CD4-positive, alpha-beta T cell treated with Interleukin-10 for 1 hour (primary cell): ENCODE results near the gene FIG4.
"Not testable (repeated sequence)": the region's sequence is repeated elsewhere in the genome, so short reads cannot be mapped to it uniquely, and the experiment has no call there.

Source experiments
- DNase-seq: peaks from one replicate; pipeline ENCODE4 v3.0.0-alpha.2; 2020

FIG4 gene

GRCh38 chr6:109690737-109691621 lies at the start of gene FIG4, which contains the start of gene AK9:
TSS of gene FIG4 (plus strand) at chr6:109691296. CDS start at chr6:109691436, 140 bp downstream.
TSS of gene AK9 (minus strand) at chr6:109691202. CDS start at chr6:109675745, 15,457 bp downstream.
- DNase-seq = peak; percentile 91

DNA sequence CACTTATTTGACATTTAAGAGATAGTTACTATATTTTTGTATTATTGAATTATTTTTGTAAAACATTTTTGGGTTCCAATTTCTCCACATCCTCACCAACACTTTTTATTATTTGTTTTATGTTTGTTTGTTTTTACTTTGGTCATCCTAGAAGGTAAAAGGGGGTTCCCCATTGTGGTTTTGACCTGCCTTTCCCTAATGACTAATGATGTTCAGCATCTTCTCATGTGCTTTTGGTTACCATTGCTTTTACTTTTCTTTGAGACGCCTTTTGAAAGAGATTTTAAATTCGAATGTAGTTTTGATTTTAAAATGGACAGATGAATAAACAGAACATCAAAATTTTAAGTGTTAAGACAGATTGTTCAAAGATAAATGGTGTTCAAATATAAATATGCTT lies 47.0 kb upstream of the FIG4 start:
- DNase-seq = no peak

GRCh38 chr6:109653264-109653663 lies 37.8 kb upstream of the FIG4 start:
- no peak for DNase-seq

DNA sequence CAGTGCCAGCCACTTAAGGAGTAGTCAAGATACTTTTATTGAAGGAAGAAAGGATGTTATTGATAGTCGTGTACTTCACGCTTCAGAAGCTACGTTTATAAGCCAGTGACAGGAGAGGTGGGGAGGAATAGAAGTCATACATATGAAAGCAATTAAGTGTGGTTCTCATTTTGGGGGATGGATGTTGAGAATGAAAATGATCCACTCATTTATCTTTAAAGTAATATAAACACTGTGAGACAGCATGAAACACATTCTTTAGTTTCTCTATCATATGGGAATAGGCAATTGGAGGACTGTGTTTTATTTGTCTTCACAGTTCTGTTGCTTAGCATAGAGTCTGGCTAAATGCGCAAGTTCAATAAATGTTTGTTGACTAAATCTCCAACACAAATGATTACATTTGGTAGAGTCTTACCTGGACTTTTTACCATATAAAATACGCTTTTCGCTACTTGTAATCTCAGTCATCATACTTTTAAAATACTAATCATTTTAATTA lies 35.3 kb upstream of the FIG4 start:
- no peak for DNase-seq

DNA sequence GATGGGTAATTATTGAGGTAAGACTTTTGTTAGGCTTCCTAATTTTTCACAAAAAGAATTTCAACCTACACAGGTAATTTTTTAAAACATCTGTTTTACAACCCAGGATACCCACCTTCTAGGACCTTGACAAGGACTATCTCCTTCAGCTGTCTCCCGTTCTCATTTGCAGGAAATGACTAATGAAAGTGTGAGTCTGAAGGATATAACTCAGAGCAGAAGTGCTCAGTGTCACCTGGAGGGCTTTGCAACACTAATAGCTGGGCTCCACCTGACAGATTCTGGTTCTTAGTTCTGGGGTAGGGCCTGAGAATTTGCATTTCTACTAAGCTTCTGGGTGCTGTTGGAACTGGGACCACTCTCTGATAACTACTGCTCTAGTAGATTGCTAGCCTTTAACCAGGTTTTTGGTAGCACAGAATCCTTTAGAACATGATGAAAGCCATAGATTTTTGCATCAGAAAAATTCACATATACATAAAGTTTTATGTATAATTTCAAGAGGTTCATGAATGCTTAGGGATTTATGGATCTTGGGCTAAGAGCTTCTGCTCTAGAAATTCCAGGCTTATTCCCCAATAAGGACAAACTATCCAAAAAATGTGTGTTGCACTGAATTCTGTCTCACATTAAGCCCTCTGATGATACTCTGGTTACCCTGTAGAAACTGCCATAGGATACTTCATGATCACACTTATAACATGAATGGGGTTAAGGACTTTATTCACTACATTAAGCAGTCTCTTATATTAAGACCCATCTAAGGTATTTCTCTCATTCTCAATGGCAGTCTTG lies 30.4 kb upstream of the FIG4 start:
- DNase-seq = no peak

DNA sequence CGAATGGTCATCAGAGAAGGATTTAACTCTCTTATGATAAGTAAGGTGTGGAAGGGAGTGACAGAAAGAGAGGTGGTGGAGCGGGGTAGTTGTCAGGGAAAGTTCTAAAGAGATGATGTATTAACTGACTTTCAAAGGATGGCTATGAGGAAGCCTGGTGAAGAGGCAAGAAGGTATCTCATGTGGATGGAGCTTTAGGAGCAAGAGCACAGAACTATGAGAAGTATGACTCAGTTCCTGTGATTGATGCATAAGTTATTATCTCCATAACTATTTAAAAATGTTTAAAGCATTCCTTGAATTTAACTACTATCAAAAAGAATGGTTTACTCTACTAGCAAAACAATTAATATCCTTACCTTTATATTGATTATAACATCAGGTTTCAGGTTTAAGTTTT lies 28.9 kb upstream of the FIG4 start:
- DNase-seq = no peak

- DNase-seq = no peak
Measured at GRCh38 chr6:109669811-109670210, 21.3 kb upstream of the FIG4 start.

GRCh38 chr6:109671733-109672132 lies 19.4 kb upstream of the FIG4 start:
- no peak for DNase-seq

DNA sequence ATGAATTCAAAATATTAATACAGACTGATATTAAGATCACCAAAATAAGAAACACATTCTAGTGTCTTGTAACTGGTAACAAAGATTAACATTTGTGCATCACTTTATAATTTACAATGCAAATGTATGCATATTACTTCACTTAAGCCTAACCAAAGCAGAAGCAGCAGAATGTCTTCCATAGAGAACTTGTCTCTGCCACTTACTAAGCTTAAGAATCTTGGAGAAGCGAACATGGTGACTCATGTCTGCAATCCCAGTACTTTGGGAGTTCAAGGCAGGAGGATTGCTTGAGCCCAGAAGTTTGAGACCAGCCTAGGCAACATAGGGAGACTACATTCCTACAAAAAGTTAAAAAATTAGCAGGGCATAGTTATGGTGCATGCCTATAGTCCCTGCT lies 18.9 kb upstream of the FIG4 start:
- no peak for DNase-seq

DNA sequence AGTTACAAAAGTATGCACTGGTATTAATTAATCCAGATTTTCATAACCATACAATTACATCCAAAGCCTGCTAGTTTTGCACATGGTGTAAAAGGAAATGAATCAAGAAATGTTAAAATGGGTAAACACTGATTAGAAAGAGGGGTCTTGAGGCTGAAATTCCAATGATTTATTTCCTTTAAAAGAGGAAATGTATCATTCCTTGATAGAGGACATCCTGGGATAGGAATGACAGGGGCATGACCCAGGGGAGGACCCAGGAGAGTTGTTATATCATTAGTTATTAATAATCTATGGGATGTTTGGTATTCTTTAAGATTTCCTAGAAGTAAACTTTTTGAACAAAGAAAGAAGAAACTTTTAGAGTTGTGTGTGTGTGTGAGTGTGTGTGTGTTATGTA lies 18.3 kb upstream of the FIG4 start:
- DNase-seq = no peak

GRCh38 chr6:109676724-109677123 lies 14.4 kb upstream of the FIG4 start:
- DNase-seq = no peak

GRCh38 chr6:109678240-109678639 lies 12.9 kb upstream of the FIG4 start:
- no peak for DNase-seq

GRCh38 chr6:109678661-109679505 lies 12.2 kb upstream of the FIG4 start:
- DNase-seq = not testable (repeated sequence)

DNA sequence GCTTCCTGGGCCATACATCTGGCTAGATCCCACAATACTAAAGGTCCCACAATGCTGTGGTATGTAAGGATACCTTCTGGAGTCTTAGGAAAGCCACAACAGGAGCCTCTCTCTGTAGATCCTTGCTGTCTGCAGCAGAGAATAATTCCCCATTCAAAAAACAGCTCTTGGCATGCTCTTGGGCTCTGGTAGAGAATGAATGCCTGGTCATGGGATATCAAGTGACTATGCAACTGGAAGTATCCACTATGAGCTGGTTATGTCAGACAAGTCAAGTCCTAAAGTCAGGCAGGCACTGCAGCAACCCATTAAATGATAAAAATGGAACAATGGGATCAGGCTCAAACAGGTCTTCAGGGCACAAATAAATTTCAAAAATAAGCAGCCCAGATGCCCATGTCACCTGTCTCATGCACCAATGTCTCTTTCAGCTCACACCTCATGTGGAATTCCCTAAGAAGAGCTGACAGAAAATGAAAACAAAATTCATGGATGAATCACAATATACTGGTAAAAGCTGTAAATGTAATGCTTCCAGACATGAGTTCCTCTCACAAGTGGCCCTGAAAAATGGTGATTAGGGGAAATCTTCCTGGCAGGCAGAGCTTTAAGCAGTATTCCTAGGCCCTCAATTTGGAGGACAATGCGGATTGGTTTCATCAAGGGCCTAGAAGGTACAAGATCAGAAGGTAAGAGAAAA lies 4.4 kb upstream of the FIG4 start:
- DNase-seq = no peak

DNA sequence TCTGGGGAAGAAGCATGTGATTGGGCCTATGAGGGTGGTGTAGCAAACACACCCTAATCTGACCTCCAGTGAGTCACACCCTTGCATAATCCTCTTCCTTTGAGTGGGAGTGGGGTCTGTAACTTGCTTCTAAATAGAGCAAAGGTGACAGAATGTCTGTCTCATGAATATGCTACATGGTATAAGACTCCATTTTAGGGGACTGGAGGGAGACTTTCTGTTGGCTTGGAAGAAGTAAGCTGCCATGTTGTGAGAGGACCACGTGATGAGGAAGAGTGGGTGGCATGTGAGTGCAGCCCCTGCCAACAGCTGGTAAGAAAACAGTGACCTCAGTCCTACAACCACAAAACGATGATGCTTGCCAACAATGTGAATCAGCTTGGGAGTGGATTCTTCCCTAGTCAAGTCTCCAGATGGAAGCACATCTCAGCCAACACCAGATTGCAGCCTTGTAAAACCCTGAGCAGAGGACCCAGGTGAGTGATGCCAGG lies 3.8 kb upstream of the FIG4 start:
- no peak for DNase-seq

DNA sequence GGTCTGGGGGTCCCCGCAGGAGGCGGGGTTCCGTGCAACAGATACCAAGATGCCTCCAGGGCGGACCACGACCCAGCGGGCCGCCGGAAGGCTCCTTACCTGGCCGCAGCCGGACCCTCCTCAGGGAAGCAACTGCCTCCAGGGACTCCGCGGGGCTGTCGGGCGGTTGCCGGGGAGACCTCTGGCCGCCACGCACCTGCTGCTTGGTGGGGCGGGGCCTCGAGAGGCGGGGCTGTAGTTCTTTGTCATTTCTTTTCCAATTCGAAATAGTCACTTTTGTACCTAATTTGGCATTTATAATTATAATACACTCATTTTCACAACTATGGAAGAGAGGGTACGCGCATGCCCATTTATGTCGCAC lies 741 bp upstream of the FIG4 start:
- DNase-seq = peak; percentile 58

GRCh38 chr6:109693111-109693510 lies 2.0 kb downstream of the FIG4 start:
- no peak for DNase-seq

- DNase-seq = peak; percentile 19
Measured at GRCh38 chr6:109695468-109695867, 4.4 kb downstream of the FIG4 start.

GRCh38 chr6:109696355-109696754 lies 5.3 kb downstream of the FIG4 start:
- no peak for DNase-seq

DNA sequence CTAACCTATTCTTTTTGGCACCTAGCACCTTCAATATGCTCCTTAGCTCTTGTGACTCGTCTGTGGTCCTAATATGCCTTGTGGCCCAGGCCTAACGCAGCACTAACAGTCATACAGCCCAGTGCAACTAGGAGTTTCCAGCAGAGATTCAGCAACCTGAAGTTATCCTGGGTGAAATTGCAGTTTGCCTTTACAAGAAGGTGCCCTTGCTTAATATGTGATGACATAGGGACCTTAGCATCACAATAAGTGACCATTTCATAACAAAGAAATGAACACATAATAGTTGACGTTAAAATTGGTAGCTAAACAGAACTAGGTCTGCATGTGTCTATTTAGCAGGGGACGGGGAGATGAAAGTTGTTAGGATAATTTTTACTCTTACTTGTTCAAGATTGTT lies 10.1 kb downstream of the FIG4 start:
- DNase-seq = no peak

DNA sequence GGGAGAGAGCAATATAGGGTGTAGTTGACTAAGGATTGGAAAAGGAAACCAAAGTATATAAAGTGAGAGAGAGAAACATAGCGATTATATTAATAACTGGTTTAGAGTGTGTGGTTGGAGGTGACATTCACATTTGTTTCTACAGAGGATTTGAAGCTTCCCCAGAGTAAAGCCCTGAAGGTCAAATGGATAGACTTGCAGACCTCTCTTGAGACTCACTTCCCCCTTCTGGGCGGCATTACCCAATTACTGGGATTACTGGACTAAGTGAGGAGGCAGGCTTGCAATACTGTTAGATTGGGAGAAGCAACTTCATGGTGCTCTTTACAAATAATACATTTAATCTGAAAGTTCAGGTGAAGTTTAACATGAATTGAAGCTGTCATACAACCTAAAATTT lies 10.7 kb downstream of the FIG4 start:
- DNase-seq = no peak

DNA sequence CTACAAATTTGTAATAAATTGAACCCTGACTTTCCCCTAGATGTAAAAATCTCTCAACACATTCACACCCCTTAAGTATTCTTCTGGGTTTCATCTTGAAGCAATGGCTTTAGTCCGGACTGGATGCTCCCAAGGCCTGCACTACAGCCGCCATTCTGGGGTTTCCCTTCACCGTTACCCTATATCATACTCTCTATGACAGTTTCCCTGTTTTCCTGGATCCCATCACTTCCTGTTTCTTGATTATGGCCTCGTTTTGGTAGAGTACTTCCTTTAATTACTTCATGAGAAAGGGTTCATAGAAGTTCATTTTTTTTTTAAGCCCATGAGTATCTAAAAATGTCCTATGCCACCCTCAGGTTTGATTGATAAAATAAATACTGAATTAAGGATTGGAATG lies 11.7 kb downstream of the FIG4 start:
- no peak for DNase-seq
